K562 (cell line): ENCODE measurements around the gene FAM83F. TPM values are rescaled to one million over a fixed set of nuclear protein-coding genes. Genes with fewer than 3 reads are reported as not detected.

Source experiments
- BDP1 ChIP-seq: IDR thresholded peaks from 3 replicates; pipeline ENCODE4 v1.6.1; 2011; ENCODE audit not compliant: insufficient read length, insufficient read depth
- CEBPG ChIP-seq, 3 experiments: fragments of 200-800 bp in 1 of 3; sonication (Bioruptor generic) in 1 of 3; sonication (generic) in 1 of 3; formaldehyde crosslinking in 1 of 3; IDR thresholded peaks in 2 of 3; conservative IDR thresholded peaks in 1 of 3; 2 replicates each; pipeline versions ENCODE4 v1.6.1 to v1.8.0; 2016 to 2022; ENCODE audit warnings: missing compliant biosample characterization in 2 of 3, missing genetic modification characterization in 2 of 3, mild to moderate bottlenecking in 1 of 3, missing genetic modification reagents in 1 of 3
- COPS2 ChIP-seq: fragments of 450-650 bp; conservative IDR thresholded peaks from 2 replicates; pipeline ENCODE4 v1.6.1; 2016; ENCODE audit warnings: mild to moderate bottlenecking, moderate library complexity
- KAT2B ChIP-seq: IDR thresholded peaks from one replicate; pipeline ENCODE4 v1.6.1; 2012; ENCODE audit warnings: low read depth, mild to moderate bottlenecking, control low read depth, inconsistent platforms, low read length, moderate library complexity
- KHSRP ChIP-seq: fragments of 450-650 bp; IDR thresholded peaks from 2 replicates; pipeline ENCODE4 v1.6.1; 2017
- KLF1 ChIP-seq: fragments of 450-650 bp; IDR thresholded peaks from 2 replicates; pipeline ENCODE4 v1.6.1; 2016; ENCODE audit warnings: missing genetic modification characterization, missing compliant biosample characterization
- NFIX ChIP-seq: fragments of 250-450 bp; sonication (Bioruptor Pico); IDR thresholded peaks from 2 replicates; pipeline ENCODE4 v1.4.0; 2020; ENCODE audit warnings: low read depth, mild to moderate bottlenecking, moderate library complexity
- NFRKB ChIP-seq: fragments of 450-650 bp; IDR thresholded peaks from 2 replicates; pipeline ENCODE4 v1.6.1; 2016; ENCODE audit warnings: low read depth
- PHB2 ChIP-seq: fragments of 450-650 bp; IDR thresholded peaks from 2 replicates; pipeline ENCODE4 v1.6.1; 2017; ENCODE audit warnings: low read depth
- RFX1 ChIP-seq: fragments of 450-650 bp; IDR thresholded peaks from 2 replicates; pipeline ENCODE4 v1.6.1; 2016; ENCODE audit warnings: mild to moderate bottlenecking, moderate library complexity
- ZNF133 ChIP-seq: fragments of 250-450 bp; sonication (Bioruptor Pico); IDR thresholded peaks from 2 replicates; pipeline ENCODE4 v1.4.0; 2020; ENCODE audit warnings: mild to moderate bottlenecking
- ZNF3 ChIP-seq: fragments of 250-450 bp; sonication (Bioruptor Pico); IDR thresholded peaks from 2 replicates; pipeline ENCODE4 v1.5.0; 2021; ENCODE audit warnings: mild to moderate bottlenecking, moderate library complexity
- ZNF583 ChIP-seq: fragments of 250-450 bp; sonication (Bioruptor Pico); IDR thresholded peaks from 2 replicates; pipeline ENCODE4 v1.4.0; 2020
- ZNF695 ChIP-seq: fragments of 450-650 bp; formaldehyde crosslinking; IDR thresholded peaks from 2 replicates; pipeline ENCODE4 v1.4.0; 2020; ENCODE audit warnings: mild to moderate bottlenecking, moderate library complexity
- ZNF75A ChIP-seq: fragments of 450-650 bp; formaldehyde crosslinking; IDR thresholded peaks from 2 replicates; pipeline ENCODE4 v1.4.0; 2020; ENCODE audit warnings: mild to moderate bottlenecking
- polyA plus RNA-seq, 8 experiments: library from polyadenylated mRNA; depleted of rRNA in 4 of 8; stranded (reverse) in 5 of 8; unstranded in 3 of 8; fragments of >200 nt; fragmentation: Nextera tagmentation in 2 of 8; fragmentation: Illumina TruSeq in 1 of 8; extraction: Ambion mirVana in 2 of 8; extraction: Trizol in 1 of 8; gene quantifications; 2 replicates each; pipeline versions ENCODE4 v1.2.1 to v1.2.3, GENCODE V29; 2011 to 2014; ENCODE audit warnings: inconsistent platforms in 1 of 8, missing spikeins in 1 of 8
- total RNA-seq, 7 experiments: library from RNA; depleted of rRNA in 6 of 7; stranded (reverse); fragments of >200 nt in 6 of 7; fragmentation: Illumina TruSeq in 2 of 7; extraction: Trizol in 2 of 7; gene quantifications; 2 replicates each; pipeline versions ENCODE4 v1.2.1 to v1.2.3, GENCODE V29; 2011 to 2021; ENCODE audit warnings: low replicate concordance in 1 of 7
- TF ChIP-seq, protein P1 (sequence below): sonication (generic); formaldehyde crosslinking; IDR thresholded peaks from 2 replicates; pipeline ENCODE4 v1.8.0; 2022; ENCODE audit warnings: missing genetic modification reagents, mild to moderate bottlenecking, borderline replicate concordance
- TF ChIP-seq, protein P2 (sequence below): fragments of 200-800 bp; sonication (Bioruptor generic); IDR thresholded peaks from 2 replicates; pipeline ENCODE4 v1.6.1; 2017; ENCODE audit warnings: missing genetic modification characterization, missing compliant biosample characterization
- TF ChIP-seq, protein P3 (sequence below), 3 experiments: fragments of 200-800 bp in 1 of 3; fragments of 250-450 bp in 1 of 3; fragments of 450-650 bp in 1 of 3; sonication (Bioruptor Pico) in 1 of 3; sonication (Bioruptor generic) in 1 of 3; formaldehyde crosslinking in 1 of 3; IDR thresholded peaks; 2 replicates each; pipeline versions ENCODE4 v1.6.1 to v1.8.0; 2016 to 2022; ENCODE audit warnings: mild to moderate bottlenecking in 2 of 3, missing genetic modification characterization in 2 of 3, missing compliant biosample characterization in 1 of 3, moderate library complexity in 1 of 3
- TF ChIP-seq, protein P4 (sequence below): fragments of 450-650 bp; IDR thresholded peaks from 2 replicates; pipeline ENCODE4 v1.6.1; 2016; ENCODE audit warnings: antibody characterized with exemption

Gene FAM83F
- total and polyA plus RNA-seq, 9 of the 15 experiments (the other 6 are each of a cell fraction or from before 2014, with no cell fraction given), result under 0.01 to 0.13 (median 0.04) TPM; not detected in 1

DNA sequence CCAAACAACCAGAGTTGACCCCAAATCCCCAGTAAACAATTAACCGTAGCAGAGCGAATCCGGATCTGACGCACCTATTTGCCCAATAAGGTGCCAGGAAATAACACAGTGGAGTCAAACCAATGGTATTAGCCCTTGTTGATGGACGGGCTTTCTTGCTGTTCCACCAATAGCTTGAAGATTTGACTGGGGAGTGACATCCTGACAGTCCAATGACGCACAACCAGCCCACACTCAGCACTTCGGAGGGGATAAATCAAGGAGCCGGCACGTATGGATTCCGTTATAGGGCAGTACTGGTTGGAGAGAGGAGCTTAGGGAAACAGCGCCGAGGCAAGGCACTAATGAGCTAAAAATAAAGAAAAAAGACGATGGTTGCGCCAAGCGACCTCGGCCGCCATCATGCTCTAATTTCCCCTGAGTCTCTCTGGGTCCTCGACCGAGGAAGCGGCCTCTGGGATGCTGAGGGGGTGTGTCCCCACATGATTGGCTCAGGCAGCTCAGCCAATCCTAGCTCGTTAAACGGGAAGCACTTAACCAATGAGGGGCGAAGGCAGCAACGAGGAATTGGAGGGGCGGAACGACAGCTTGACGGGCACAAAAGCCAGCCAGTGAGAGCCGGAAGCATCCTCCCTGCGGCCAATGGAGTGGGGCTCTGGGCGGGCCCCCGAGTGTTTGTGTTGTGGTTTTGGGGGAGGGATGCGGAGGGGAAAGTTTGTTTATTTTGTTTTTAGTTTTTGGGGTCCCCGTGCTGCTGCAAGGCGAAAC is 49.5 kb downstream of the FAM83F start (continued):
- TF ChIP-seq, protein P1, sequence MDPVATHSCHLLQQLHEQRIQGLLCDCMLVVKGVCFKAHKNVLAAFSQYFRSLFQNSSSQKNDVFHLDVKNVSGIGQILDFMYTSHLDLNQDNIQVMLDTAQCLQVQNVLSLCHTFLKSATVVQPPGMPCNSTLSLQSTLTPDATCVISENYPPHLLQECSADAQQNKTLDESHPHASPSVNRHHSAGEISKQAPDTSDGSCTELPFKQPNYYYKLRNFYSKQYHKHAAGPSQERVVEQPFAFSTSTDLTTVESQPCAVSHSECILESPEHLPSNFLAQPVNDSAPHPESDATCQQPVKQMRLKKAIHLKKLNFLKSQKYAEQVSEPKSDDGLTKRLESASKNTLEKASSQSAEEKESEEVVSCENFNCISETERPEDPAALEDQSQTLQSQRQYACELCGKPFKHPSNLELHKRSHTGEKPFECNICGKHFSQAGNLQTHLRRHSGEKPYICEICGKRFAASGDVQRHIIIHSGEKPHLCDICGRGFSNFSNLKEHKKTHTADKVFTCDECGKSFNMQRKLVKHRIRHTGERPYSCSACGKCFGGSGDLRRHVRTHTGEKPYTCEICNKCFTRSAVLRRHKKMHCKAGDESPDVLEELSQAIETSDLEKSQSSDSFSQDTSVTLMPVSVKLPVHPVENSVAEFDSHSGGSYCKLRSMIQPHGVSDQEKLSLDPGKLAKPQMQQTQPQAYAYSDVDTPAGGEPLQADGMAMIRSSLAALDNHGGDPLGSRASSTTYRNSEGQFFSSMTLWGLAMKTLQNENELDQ (CRISPR knock-in tag), result no peak
- TF ChIP-seq BDP1, result no peak
- TF ChIP-seq ZNF75A (CRISPR knock-in tag), result no peak
- TF ChIP-seq RFX1, result no peak
- no peak for TF ChIP-seq CEBPG (CRISPR knock-in tag; IDR thresholded peaks at IDR 0.05)
- no peak; a peak in 1 of 4 replicates for TF ChIP-seq CEBPG (tag; conservative IDR thresholded peaks at IDR 0.05 in 1 of 2, IDR thresholded peaks at IDR 0.05 in 1 of 2)
- TF ChIP-seq, protein P2, sequence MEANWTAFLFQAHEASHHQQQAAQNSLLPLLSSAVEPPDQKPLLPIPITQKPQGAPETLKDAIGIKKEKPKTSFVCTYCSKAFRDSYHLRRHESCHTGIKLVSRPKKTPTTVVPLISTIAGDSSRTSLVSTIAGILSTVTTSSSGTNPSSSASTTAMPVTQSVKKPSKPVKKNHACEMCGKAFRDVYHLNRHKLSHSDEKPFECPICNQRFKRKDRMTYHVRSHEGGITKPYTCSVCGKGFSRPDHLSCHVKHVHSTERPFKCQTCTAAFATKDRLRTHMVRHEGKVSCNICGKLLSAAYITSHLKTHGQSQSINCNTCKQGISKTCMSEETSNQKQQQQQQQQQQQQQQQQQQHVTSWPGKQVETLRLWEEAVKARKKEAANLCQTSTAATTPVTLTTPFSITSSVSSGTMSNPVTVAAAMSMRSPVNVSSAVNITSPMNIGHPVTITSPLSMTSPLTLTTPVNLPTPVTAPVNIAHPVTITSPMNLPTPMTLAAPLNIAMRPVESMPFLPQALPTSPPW (CRISPR knock-in tag), result no peak; the same call in 1 of the 2 replicates
- no peak for TF ChIP-seq KAT2B
- TF ChIP-seq ZNF133 (CRISPR knock-in tag), result no peak
- TF ChIP-seq, protein P3, sequence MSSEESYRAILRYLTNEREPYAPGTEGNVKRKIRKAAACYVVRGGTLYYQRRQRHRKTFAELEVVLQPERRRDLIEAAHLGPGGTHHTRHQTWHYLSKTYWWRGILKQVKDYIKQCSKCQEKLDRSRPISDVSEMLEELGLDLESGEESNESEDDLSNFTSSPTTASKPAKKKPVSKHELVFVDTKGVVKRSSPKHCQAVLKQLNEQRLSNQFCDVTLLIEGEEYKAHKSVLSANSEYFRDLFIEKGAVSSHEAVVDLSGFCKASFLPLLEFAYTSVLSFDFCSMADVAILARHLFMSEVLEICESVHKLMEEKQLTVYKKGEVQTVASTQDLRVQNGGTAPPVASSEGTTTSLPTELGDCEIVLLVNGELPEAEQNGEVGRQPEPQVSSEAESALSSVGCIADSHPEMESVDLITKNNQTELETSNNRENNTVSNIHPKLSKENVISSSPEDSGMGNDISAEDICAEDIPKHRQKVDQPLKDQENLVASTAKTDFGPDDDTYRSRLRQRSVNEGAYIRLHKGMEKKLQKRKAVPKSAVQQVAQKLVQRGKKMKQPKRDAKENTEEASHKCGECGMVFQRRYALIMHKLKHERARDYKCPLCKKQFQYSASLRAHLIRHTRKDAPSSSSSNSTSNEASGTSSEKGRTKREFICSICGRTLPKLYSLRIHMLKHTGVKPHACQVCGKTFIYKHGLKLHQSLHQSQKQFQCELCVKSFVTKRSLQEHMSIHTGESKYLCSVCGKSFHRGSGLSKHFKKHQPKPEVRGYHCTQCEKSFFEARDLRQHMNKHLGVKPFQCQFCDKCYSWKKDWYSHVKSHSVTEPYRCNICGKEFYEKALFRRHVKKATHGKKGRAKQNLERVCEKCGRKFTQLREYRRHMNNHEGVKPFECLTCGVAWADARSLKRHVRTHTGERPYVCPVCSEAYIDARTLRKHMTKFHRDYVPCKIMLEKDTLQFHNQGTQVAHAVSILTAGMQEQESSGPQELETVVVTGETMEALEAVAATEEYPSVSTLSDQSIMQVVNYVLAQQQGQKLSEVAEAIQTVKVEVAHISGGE (CRISPR knock-in tag; IDR thresholded peaks at IDR 0.05), result no peak; a peak in 1 of 6 replicates
- TF ChIP-seq KHSRP, result no peak
- no peak for TF ChIP-seq PHB2
- peak; percentile 66; the same call in 1 of the 2 replicates for TF ChIP-seq NFRKB
- TF ChIP-seq ZNF3 (CRISPR knock-in tag), result no peak
- TF ChIP-seq COPS2, result no peak
- no peak for TF ChIP-seq ZNF583
- TF ChIP-seq KLF1 (tag), result no peak
- TF ChIP-seq NFIX (CRISPR knock-in tag), result no peak
- TF ChIP-seq ZNF695 (CRISPR knock-in tag), result no peak
- TF ChIP-seq, protein P4, sequence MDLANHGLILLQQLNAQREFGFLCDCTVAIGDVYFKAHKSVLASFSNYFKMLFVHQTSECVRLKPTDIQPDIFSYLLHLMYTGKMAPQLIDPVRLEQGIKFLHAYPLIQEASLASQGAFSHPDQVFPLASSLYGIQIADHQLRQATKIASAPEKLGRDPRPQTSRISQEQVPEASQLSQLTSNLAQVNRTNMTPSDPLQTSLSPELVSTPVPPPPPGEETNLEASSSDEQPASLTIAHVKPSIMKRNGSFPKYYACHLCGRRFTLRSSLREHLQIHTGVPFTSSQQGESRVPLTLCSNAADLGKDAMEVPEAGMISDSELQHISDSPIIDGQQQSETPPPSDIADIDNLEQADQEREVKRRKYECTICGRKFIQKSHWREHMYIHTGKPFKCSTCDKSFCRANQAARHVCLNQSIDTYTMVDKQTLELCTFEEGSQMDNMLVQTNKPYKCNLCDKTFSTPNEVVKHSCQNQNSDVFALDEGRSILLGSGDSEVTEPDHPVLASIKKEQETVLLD, result no peak
